NCI-H1436 (cell line): ENCODE data around the gene EPB41L4A.
A peak's percentile ranks its signal among the peaks of the same experiment; 100 is the strongest.
"Not testable (repeated sequence)": the region's sequence is repeated elsewhere in the genome, so short reads cannot be mapped to it uniquely, and the experiment has no call there.

ENCODE experiments used
- DNase-seq: peaks from one replicate; lab custom pipeline; 2025; lab: John Stamatoyannopoulos, UW

The EPB41L4A gene

GRCh38 chr5:112419164-112419985 is at the start of gene EPB41L4A:
Gene EPB41L4A, minus strand, starts transcription at chr5:112419277. Its CDS starts 238 bp downstream, at chr5:112419039.
- DNase-seq = no peak

- DNase-seq = no peak
These were observed 48.4 kb upstream of the EPB41L4A start for GRCh38 chr5:112467485-112467884.

GRCh38 chr5:112466261-112466660 is 47.2 kb upstream of the EPB41L4A start:
- DNase-seq = not testable (repeated sequence)

- not testable (repeated sequence) for DNase-seq
These were observed 28.2 kb upstream of the EPB41L4A start for GRCh38 chr5:112447187-112447760.

- DNase-seq = no peak
These were observed 26.7 kb upstream of the EPB41L4A start for GRCh38 chr5:112445626-112446350.

- not testable (repeated sequence) for DNase-seq
These were observed 24.9 kb upstream of the EPB41L4A start for GRCh38 chr5:112443932-112444331.

- no peak for DNase-seq
These were observed 21.0 kb upstream of the EPB41L4A start for GRCh38 chr5:112440031-112440430.

- DNase-seq = no peak
These were observed 17.1 kb upstream of the EPB41L4A start for GRCh38 chr5:112436144-112436543.

GRCh38 chr5:112434641-112435040 is 15.6 kb upstream of the EPB41L4A start:
- DNase-seq = no peak

GRCh38 chr5:112426202-112426601 is 7.1 kb upstream of the EPB41L4A start:
- not testable (repeated sequence) for DNase-seq

- DNase-seq = peak; percentile 50
These were observed 1.1 kb upstream of the EPB41L4A start for GRCh38 chr5:112419986-112420864.

- no peak for DNase-seq
These were observed 366 bp downstream of the EPB41L4A start for GRCh38 chr5:112418659-112419163.

- DNase-seq = no peak
These were observed 982 bp downstream of the EPB41L4A start for GRCh38 chr5:112417931-112418658.

GRCh38 chr5:112415552-112415951 is 3.5 kb downstream of the EPB41L4A start:
- no peak for DNase-seq

GRCh38 chr5:112413611-112414010 is 5.5 kb downstream of the EPB41L4A start:
- DNase-seq = no peak

GRCh38 chr5:112412346-112412745 is 6.7 kb downstream of the EPB41L4A start:
- DNase-seq = no peak

- no peak for DNase-seq
These were observed 7.2 kb downstream of the EPB41L4A start for GRCh38 chr5:112411903-112412302.

- DNase-seq = no peak
These were observed 11.4 kb downstream of the EPB41L4A start for GRCh38 chr5:112407666-112408065.

GRCh38 chr5:112407240-112407639 is 11.8 kb downstream of the EPB41L4A start:
- DNase-seq = no peak

- no peak for DNase-seq
These were observed 16.0 kb downstream of the EPB41L4A start for GRCh38 chr5:112403069-112403468.

- no peak for DNase-seq
These were observed 17.2 kb downstream of the EPB41L4A start for GRCh38 chr5:112401924-112402323.
